ENCODE data around the gene EDARADD. TPM values are rescaled to one million over a fixed set of nuclear protein-coding genes. Genes with fewer than 3 reads are reported as not detected.

EDARADD gene
- total RNA-seq, 1 experiment from 2014 or later = 0.30 TPM

- TF ChIP-seq EGR1 (IDR thresholded peaks at IDR 0.05; ENCODE audit: low read depth) = no peak
- no peak for TF ChIP-seq ELF1 (IDR thresholded peaks at IDR 0.05; ENCODE audit: borderline replicate concordance, low read depth)
- no peak for TF ChIP-seq TCF7L2 (IDR thresholded peaks at IDR 0.05; ENCODE audit: borderline replicate concordance, extremely low read depth, insufficient read depth, insufficient read length)
- no peak for TF ChIP-seq CEBPB (IDR thresholded peaks at IDR 0.05; ENCODE audit: low read depth)
Measured at GRCh38 chr1:236345728-236346127, 48.4 kb upstream of the EDARADD start (continued).

DNA sequence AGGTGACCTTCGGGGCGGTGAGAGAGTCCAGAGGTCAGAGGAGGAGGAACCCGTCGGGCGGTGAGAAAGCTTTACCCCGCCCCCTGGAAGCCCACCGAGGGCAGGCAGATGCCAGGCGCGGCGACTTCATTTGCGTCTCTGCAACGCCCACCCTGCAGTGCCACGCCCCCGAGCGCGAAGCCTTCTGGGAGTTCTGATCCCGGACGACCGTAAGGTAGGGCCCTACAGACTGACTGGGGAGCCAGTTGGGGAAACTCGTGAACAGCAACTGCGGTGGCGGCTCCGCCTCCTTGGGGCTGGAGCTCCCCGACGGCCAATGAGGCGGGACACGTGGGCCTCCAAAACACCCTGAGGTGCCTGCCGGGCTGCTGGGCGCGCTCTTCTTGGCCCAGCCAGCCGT lies 46.0 kb upstream of the EDARADD start:
- CTCF ChIA-PET = no interaction called here
- DNase-seq (ENCODE audit: low read depth, low spot score) (no peak), ATAC-seq (no peak)
- H3K4me3 ChIP-seq (replicated peaks in 1 of 2; ENCODE audit: low read depth in 1 of 2, low read length in 2 of 2) = no peak overlapping the region
- intact Hi-C loops (cut with micrococcal nuclease) = no loop called here
- no peaks in the 10 kb centered on the region for H3K9me2 ChIP-seq (ENCODE audit: insufficient read depth)
- no peaks in the 10 kb centered on the region for H3K79me2 ChIP-seq (ENCODE audit: insufficient read depth, low read length)
- H3K4me2 ChIP-seq (ENCODE audit: low read length) = no peak overlapping the region
- no TSS peak for BruUV-seq (replicated peaks)
- POLR2A ChIA-PET = no interaction called here
- TF ChIP-seq ZFX (IDR thresholded peaks at IDR 0.05) (no peak), CEBPB (IDR thresholded peaks at IDR 0.05; ENCODE audit: low read depth) (no peak), ZNF274 (IDR thresholded peaks at IDR 0.05; ENCODE audit: low read depth, low read length) (no peak), SIN3A (IDR thresholded peaks at IDR 0.05; ENCODE audit: low read depth) (no peak), EZH2phosphoT487 (IDR thresholded peaks at IDR 0.05; ENCODE audit: borderline replicate concordance) (no peak), POLR2AphosphoS5 (IDR thresholded peaks at IDR 0.05; ENCODE audit: low read depth, low read length) (no peak)
- no peaks in the 10 kb centered on the region for H3K9me3 ChIP-seq (ENCODE audit: control insufficient read depth in 1 of 2, insufficient read depth in 1 of 2, low read depth in 1 of 2, low read length in 2 of 2)
- H3K9ac ChIP-seq (ENCODE audit: low read length) = no peak overlapping the region
- H3K36me3 ChIP-seq (ENCODE audit: control insufficient read depth in 1 of 2, insufficient read depth in 2 of 2, low read length in 2 of 2) = no peaks in the 10 kb centered on the region
- no peaks in the 10 kb centered on the region for H3K4me1 ChIP-seq (ENCODE audit: control insufficient read depth in 1 of 2, insufficient read depth in 2 of 2, low read length in 2 of 2)
- no peak overlapping the region for H3K27ac ChIP-seq (ENCODE audit: low read depth, low read length)
- no peaks in the 10 kb centered on the region for H3K27me3 ChIP-seq (ENCODE audit: insufficient read depth, low read length)
- no peak overlapping the region for H2AFZ ChIP-seq (ENCODE audit: low read depth, low read length, poor library complexity, severe bottlenecking)
- RAD21 ChIA-PET (ENCODE audit: low non-redundant PET in 1 of 2, low total read pairs in 2 of 2, uncharacterized antibody in 2 of 2, unreplicated experiment in 2 of 2) = no interaction called here
- H4K20me1 ChIP-seq (ENCODE audit: insufficient read depth) = no peaks in the 10 kb centered on the region

DNA sequence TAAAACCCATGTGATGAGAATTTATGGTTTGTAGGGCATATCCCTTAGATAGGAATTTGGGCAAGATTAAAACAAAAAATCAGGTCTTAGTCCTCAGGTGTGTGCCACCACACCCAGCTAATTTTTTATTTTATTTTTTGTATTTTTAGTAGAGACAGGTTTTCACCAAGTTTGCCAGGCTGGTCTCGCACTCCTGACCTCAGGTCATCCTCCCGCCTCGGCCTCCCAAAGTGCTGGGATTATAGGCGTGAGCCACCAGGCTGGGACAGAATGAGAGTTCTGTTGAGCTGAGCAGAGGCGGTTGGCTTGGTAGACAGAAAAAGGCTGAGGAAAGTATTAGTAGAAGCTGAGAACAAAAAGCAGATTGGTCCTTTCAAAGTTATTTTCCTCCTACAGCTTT lies 43.8 kb upstream of the EDARADD start:
- ATAC-seq (no peak), DNase-seq (ENCODE audit: low read depth, low spot score) (no peak)
- Histone ChIP-seq H2AFZ (ENCODE audit: low read depth, low read length, poor library complexity, severe bottlenecking) (no peak overlapping the region), H3K27ac (ENCODE audit: low read depth, low read length) (no peak overlapping the region), H3K4me3 (replicated peaks in 1 of 2; ENCODE audit: low read depth in 1 of 2, low read length in 2 of 2) (no peak overlapping the region), H3K4me2 (ENCODE audit: low read length) (no peak overlapping the region), H4K20me1 (ENCODE audit: insufficient read depth) (no peaks in the 10 kb centered on the region), H3K9me2 (ENCODE audit: insufficient read depth) (no peaks in the 10 kb centered on the region), H3K79me2 (ENCODE audit: insufficient read depth, low read length) (no peaks in the 10 kb centered on the region), H3K9ac (ENCODE audit: low read length) (no peak overlapping the region), H3K9me3 (ENCODE audit: control insufficient read depth in 1 of 2, insufficient read depth in 1 of 2, low read depth in 1 of 2, low read length in 2 of 2) (no peaks in the 10 kb centered on the region), H3K4me1 (ENCODE audit: control insufficient read depth in 1 of 2, insufficient read depth in 2 of 2, low read length in 2 of 2) (no peaks in the 10 kb centered on the region), H3K36me3 (ENCODE audit: control insufficient read depth in 1 of 2, insufficient read depth in 2 of 2, low read length in 2 of 2) (no peaks in the 10 kb centered on the region), H3K27me3 (ENCODE audit: insufficient read depth, low read length) (no peaks in the 10 kb centered on the region)
- RAD21 ChIA-PET (ENCODE audit: low non-redundant PET in 1 of 2, low total read pairs in 2 of 2, uncharacterized antibody in 2 of 2, unreplicated experiment in 2 of 2) = no interaction called here
- CTCF ChIA-PET = no interaction called here
- intact Hi-C loops (cut with micrococcal nuclease) = no loop called here
- TF ChIP-seq POLR2AphosphoS5 (IDR thresholded peaks at IDR 0.05; ENCODE audit: low read depth, low read length) = no peak
- no peak for TF ChIP-seq CEBPB (IDR thresholded peaks at IDR 0.05; ENCODE audit: low read depth)
- no peak for TF ChIP-seq ATF3 (IDR thresholded peaks at IDR 0.05)
- no peak for TF ChIP-seq YY1 (IDR thresholded peaks at IDR 0.05; ENCODE audit: extremely low read depth, insufficient replicate concordance, low read depth, low read length)
- TF ChIP-seq ZNF274 (IDR thresholded peaks at IDR 0.05; ENCODE audit: low read depth, low read length) = no peak
- TF ChIP-seq, protein P1, sequence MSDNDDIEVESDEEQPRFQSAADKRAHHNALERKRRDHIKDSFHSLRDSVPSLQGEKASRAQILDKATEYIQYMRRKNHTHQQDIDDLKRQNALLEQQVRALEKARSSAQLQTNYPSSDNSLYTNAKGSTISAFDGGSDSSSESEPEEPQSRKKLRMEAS (IDR thresholded peaks at IDR 0.05) = no peak
- TF ChIP-seq JUND (IDR thresholded peaks at IDR 0.05) = no peak
- TF ChIP-seq POLR2A (IDR thresholded peaks at IDR 0.05; ENCODE audit: borderline replicate concordance, extremely low read depth, insufficient read depth, insufficient read length) = no peak
- TF ChIP-seq EZH2 (IDR thresholded peaks at IDR 0.05) = no peak
- TF ChIP-seq SRF (IDR thresholded peaks at IDR 0.05; ENCODE audit: low read depth) = no peak
- BruUV-seq (replicated peaks) = no TSS peak
- POLR2A ChIA-PET = no interaction called here

Measured in HCT116 (cell line).